GM21529 (cell line): ENCODE data around the gene PDE4D.
A peak's percentile ranks its signal among the peaks of the same experiment; 100 is the strongest.

Experiments
- ATAC-seq: cut with Tn5 transposase; IDR thresholded peaks from one replicate; pipeline ENCODE4 v1.9.1; 2021; ENCODE audit not compliant: unreplicated experiment

PDE4D gene

GRCh38 chr5:59840200-59840601 is 53.3 kb downstream of the PDE4D start:
- ATAC-seq: no peak

GRCh38 chr5:59838989-59839388 is 54.5 kb downstream of the PDE4D start:
- ATAC-seq: no peak

- ATAC-seq: no peak
Observed at GRCh38 chr5:59838067-59838466, 55.5 kb downstream of the PDE4D start.

- no peak for ATAC-seq
Observed at GRCh38 chr5:59837071-59837470, 56.5 kb downstream of the PDE4D start.

GRCh38 chr5:59835800-59836199 is 57.7 kb downstream of the PDE4D start:
- ATAC-seq: no peak

GRCh38 chr5:59833448-59833847 is 60.1 kb downstream of the PDE4D start:
- no peak for ATAC-seq

GRCh38 chr5:59832577-59833301 is 60.8 kb downstream of the PDE4D start:
- ATAC-seq: no peak

GRCh38 chr5:59831326-59832010 is 62.1 kb downstream of the PDE4D start:
- no peak for ATAC-seq

- ATAC-seq: no peak
Observed at GRCh38 chr5:59830536-59831200, 62.9 kb downstream of the PDE4D start.

GRCh38 chr5:59829922-59830321 is 63.6 kb downstream of the PDE4D start:
- no peak for ATAC-seq

GRCh38 chr5:59829386-59829785 is 64.1 kb downstream of the PDE4D start:
- ATAC-seq: no peak

GRCh38 chr5:59828623-59829022 is 64.9 kb downstream of the PDE4D start:
- ATAC-seq: no peak

GRCh38 chr5:59826996-59827395 is 66.5 kb downstream of the PDE4D start:
- ATAC-seq: no peak

- no peak for ATAC-seq
Observed at GRCh38 chr5:59823420-59823819, 70.1 kb downstream of the PDE4D start.

- no peak for ATAC-seq
Observed at GRCh38 chr5:59819806-59820205, 73.7 kb downstream of the PDE4D start.

GRCh38 chr5:59817536-59817935 is 76.0 kb downstream of the PDE4D start:
- ATAC-seq: no peak

GRCh38 chr5:59816654-59817300 is 76.7 kb downstream of the PDE4D start:
- ATAC-seq: no peak

- no peak for ATAC-seq
Observed at GRCh38 chr5:59814537-59814872, 79.0 kb downstream of the PDE4D start.

- ATAC-seq: peak; percentile 63
Observed at GRCh38 chr5:59813761-59814536, 79.6 kb downstream of the PDE4D start.

GRCh38 chr5:59810041-59810440 is 83.5 kb downstream of the PDE4D start:
- ATAC-seq: peak; percentile 67

- ATAC-seq: no peak
Observed at GRCh38 chr5:59807806-59808205, 85.7 kb downstream of the PDE4D start.
